ENCODE results near the gene PACSIN3.
"Not testable (repeated sequence)": the region's sequence is repeated elsewhere in the genome, so short reads cannot be mapped to it uniquely, and the experiment has no call there.

The PACSIN3 gene

GRCh38 chr11:47191137-47191536 lies 4.9 kb upstream of the PACSIN3 start:
- DNase-seq, result not testable (repeated sequence)

GRCh38 chr11:47189100-47189834 lies 3.0 kb upstream of the PACSIN3 start:
- no peak for DNase-seq

GRCh38 chr11:47188259-47188658 lies 2.0 kb upstream of the PACSIN3 start:
- DNase-seq, result no peak

GRCh38 chr11:47187723-47188122 lies 1.5 kb upstream of the PACSIN3 start:
- no peak for DNase-seq

- DNase-seq, result no peak
Measured at GRCh38 chr11:47186700-47187695, 764 bp upstream of the PACSIN3 start.

GRCh38 chr11:47185305-47186075 lies 744 bp downstream of the PACSIN3 start:
- DNase-seq, result no peak

- no peak for DNase-seq
Measured at GRCh38 chr11:47184711-47185304, 1.4 kb downstream of the PACSIN3 start.

- no peak for DNase-seq
Measured at GRCh38 chr11:47183969-47184368, 2.3 kb downstream of the PACSIN3 start.

GRCh38 chr11:47183031-47183856 lies 3.0 kb downstream of the PACSIN3 start:
- no peak for DNase-seq

- DNase-seq, result no peak
Measured at GRCh38 chr11:47182380-47182779, 3.9 kb downstream of the PACSIN3 start.

GRCh38 chr11:47181271-47181670 lies 5.0 kb downstream of the PACSIN3 start:
- no peak for DNase-seq

GRCh38 chr11:47180006-47180787 lies 6.0 kb downstream of the PACSIN3 start:
- no peak for DNase-seq

GRCh38 chr11:47179655-47179991 lies 6.6 kb downstream of the PACSIN3 start:
- DNase-seq, result peak; percentile 40

- no peak for DNase-seq
Measured at GRCh38 chr11:47178737-47179654, 7.2 kb downstream of the PACSIN3 start.

GRCh38 chr11:47178316-47178715 lies 7.9 kb downstream of the PACSIN3 start:
- no peak for DNase-seq

- no peak for DNase-seq
Measured at GRCh38 chr11:47177846-47178245, 8.4 kb downstream of the PACSIN3 start.

GRCh38 chr11:47177229-47177845 lies 8.9 kb downstream of the PACSIN3 start:
- DNase-seq, result peak; percentile 34

GRCh38 chr11:47176328-47177228 lies 9.7 kb downstream of the PACSIN3 start, which contains the start of gene ARFGAP2:
TSS of gene ARFGAP2 (minus strand) at chr11:47176879. CDS start at chr11:47176853, 26 bp downstream.
- DNase-seq, result peak; percentile 96

All from GDM1 (cell line).